Mammary epithelial cell (primary cell): ENCODE data around the gene SORCS2.

Experiments used
- CTCF ChIP-seq, 2 donors: IDR thresholded peaks in 1 of 2; conservative IDR thresholded peaks in 1 of 2; 2 replicates each; pipeline ENCODE4 v1.5.1; 2011 to 2012; ENCODE audit warnings: inconsistent platforms in 2 of 2, low read length in 2 of 2, mild to moderate bottlenecking in 2 of 2, control low read depth in 1 of 2, low read depth in 1 of 2; ENCODE audit not compliant: insufficient read depth in 1 of 2; ENCODE audit errors: extremely low read depth in 1 of 2
- EZH2 ChIP-seq: IDR thresholded peaks from 2 replicates; pipeline ENCODE4 v1.6.1; 2012; ENCODE audit warnings: low read length, inconsistent platforms, borderline replicate concordance

- no peak for TF ChIP-seq CTCF (conservative IDR thresholded peaks at IDR 0.05 in 1 of 2, IDR thresholded peaks at IDR 0.05 in 1 of 2; ENCODE audit: extremely low read depth in 1 of 2, insufficient read depth in 1 of 2, low read depth in 1 of 2, low read length in 2 of 2)
- no peak for TF ChIP-seq EZH2
Observed at GRCh38 chr4:7532043-7532442, 339.7 kb downstream of the SORCS2 start.
